HFFc6 (cell line): ENCODE results near the gene ITGA8. TPM values are rescaled to one million over a fixed set of nuclear protein-coding genes. Genes with fewer than 3 reads are reported as not detected.

ENCODE experiments used
- DNase-seq: peaks from one replicate; pipeline ENCODE4 v3.0.0-alpha.2; 2018
- H3K27ac Mint-ChIP-seq: 2 replicates; pipeline ENCODE4 v1.8.0; 2020; ENCODE audit warnings: mild to moderate bottlenecking, mixed read lengths
- H3K27me3 Mint-ChIP-seq: 2 replicates; pipeline ENCODE4 v1.8.0; 2021; ENCODE audit warnings: mild to moderate bottlenecking, moderate library complexity, mixed read lengths; ENCODE audit not compliant: insufficient read depth
- H3K36me3 Mint-ChIP-seq: 2 replicates; pipeline ENCODE4 v1.8.0; 2021; ENCODE audit warnings: low read depth, mixed read lengths
- H3K4me1 Mint-ChIP-seq: 2 replicates; pipeline ENCODE4 v1.8.0; 2020; ENCODE audit warnings: low read depth, mixed read lengths
- H3K4me3 Mint-ChIP-seq: 2 replicates; pipeline ENCODE4 v1.8.0; 2020; ENCODE audit warnings: mild to moderate bottlenecking, moderate library complexity, mixed read lengths
- H3K9me3 Mint-ChIP-seq: 2 replicates; pipeline ENCODE4 v1.8.0; 2020; ENCODE audit warnings: mild to moderate bottlenecking, mixed read lengths
- CTCF ChIP-seq: fragments of 200-600 bp; sonication (generic); IDR thresholded peaks from 2 replicates; pipeline ENCODE4 v1.5.0; 2021; ENCODE audit warnings: antibody characterized with exemption, mild to moderate bottlenecking
- total RNA-seq, 6 experiments: library from RNA; stranded (reverse); fragmentation: NEBNext Ultra II Directional; extraction: Animal tissue kit (Norgen Biotek cat#: 25700); gene quantifications; 2 replicates in 1 of 6; 3 replicates in 5 of 6; pipeline ENCODE4 v1.2.3, GENCODE V29; 2021

ITGA8 gene
- total RNA-seq, 6 experiments from 2014 or later: not detected

- H3K9me3 Mint-ChIP-seq: no peaks in the 10 kb centered on the region; the same call in 1 of the 2 replicates
- TF ChIP-seq CTCF: no peak
- no peak overlapping the region for H3K27ac Mint-ChIP-seq
- H3K27me3 Mint-ChIP-seq: peaks cover 32% of the 10 kb centered on the region
- DNase-seq: no peak
- H3K4me1 Mint-ChIP-seq: peaks cover 4% of the 10 kb centered on the region; the same call in 1 of the 2 replicates
- no peaks in the 10 kb centered on the region for H3K36me3 Mint-ChIP-seq
- no peak overlapping the region for H3K4me3 Mint-ChIP-seq
These were observed 99.4 kb downstream of the ITGA8 start for GRCh38 chr10:15620337-15620736.

GRCh38 chr10:15609246-15609645, 110.5 kb downstream of the ITGA8 start:
- no peak for TF ChIP-seq CTCF
- no peak for DNase-seq
- peaks cover 14% of the 10 kb centered on the region for H3K4me1 Mint-ChIP-seq
- no peaks in the 10 kb centered on the region for H3K9me3 Mint-ChIP-seq
- no peak overlapping the region for H3K27ac Mint-ChIP-seq
- H3K27me3 Mint-ChIP-seq: peaks cover 23% of the 10 kb centered on the region
- no peaks in the 10 kb centered on the region for H3K36me3 Mint-ChIP-seq
- no peak overlapping the region for H3K4me3 Mint-ChIP-seq

- peaks cover 14% of the 10 kb centered on the region for H3K27me3 Mint-ChIP-seq
- H3K4me1 Mint-ChIP-seq: peaks cover 14% of the 10 kb centered on the region
- no peak for TF ChIP-seq CTCF
- no peaks in the 10 kb centered on the region for H3K9me3 Mint-ChIP-seq
- no peak overlapping the region for H3K27ac Mint-ChIP-seq
- no peaks in the 10 kb centered on the region for H3K36me3 Mint-ChIP-seq
- no peak overlapping the region for H3K4me3 Mint-ChIP-seq
- no peak for DNase-seq
These were observed 113.3 kb downstream of the ITGA8 start for GRCh38 chr10:15606377-15606776.

GRCh38 chr10:15605740-15606369, 113.9 kb downstream of the ITGA8 start:
- H3K4me3 Mint-ChIP-seq: no peak overlapping the region
- H3K9me3 Mint-ChIP-seq: no peaks in the 10 kb centered on the region
- no peak for TF ChIP-seq CTCF
- peaks cover 17% of the 10 kb centered on the region for H3K27me3 Mint-ChIP-seq
- no peaks in the 10 kb centered on the region for H3K36me3 Mint-ChIP-seq
- peaks cover 14% of the 10 kb centered on the region for H3K4me1 Mint-ChIP-seq
- H3K27ac Mint-ChIP-seq: no peak overlapping the region
- DNase-seq: no peak

GRCh38 chr10:15603446-15604011, 116.2 kb downstream of the ITGA8 start:
- Mint-ChIP-seq H3K9me3 (no peaks in the 10 kb centered on the region), H3K36me3 (no peaks in the 10 kb centered on the region), H3K27ac (no peak overlapping the region), H3K27me3 (peaks cover 19% of the 10 kb centered on the region), H3K4me1 (peaks cover 2% of the 10 kb centered on the region), H3K4me3 (no peak overlapping the region)
- no peak for TF ChIP-seq CTCF
- no peak for DNase-seq
